GM20000 (cell line): ENCODE results near the gene UBA5.

Experiments used
- DNase-seq: peaks from one replicate; pipeline ENCODE4 v3.0.0; 2012; ENCODE audit warnings: low spot score
- CTCF ChIP-seq: IDR thresholded peaks from 2 replicates; pipeline ENCODE4 v1.5.1; 2012; ENCODE audit warnings: mild to moderate bottlenecking, control low read depth; ENCODE audit errors: extremely low read depth, missing control alignments

Gene UBA5

GRCh38 chr3:132682201-132682600 is 22.1 kb downstream of the UBA5 start:
- no peak for DNase-seq
- TF ChIP-seq CTCF = no peak

GRCh38 chr3:132690040-132690439 is 29.9 kb downstream of the UBA5 start:
- TF ChIP-seq CTCF = no peak
- DNase-seq = no peak

- no peak for DNase-seq
- TF ChIP-seq CTCF = no peak
Measured at GRCh38 chr3:132694991-132695390, 34.9 kb downstream of the UBA5 start.

- no peak for DNase-seq
- TF ChIP-seq CTCF = no peak
Measured at GRCh38 chr3:132695422-132695821, 35.3 kb downstream of the UBA5 start.

- DNase-seq = no peak
- TF ChIP-seq CTCF = no peak
Measured at GRCh38 chr3:132703733-132704132, 43.6 kb downstream of the UBA5 start.

- no peak for DNase-seq
- TF ChIP-seq CTCF = no peak
Measured at GRCh38 chr3:132709761-132710160, 49.6 kb downstream of the UBA5 start.

- no peak for TF ChIP-seq CTCF
- no peak for DNase-seq
Measured at GRCh38 chr3:132710311-132710710, 50.2 kb downstream of the UBA5 start.
